Measurements from ENCODE around the gene FRMD5.
"Not testable (repeated sequence)": the region's sequence is repeated elsewhere in the genome, so short reads cannot be mapped to it uniquely, and the experiment has no call there.

FRMD5 gene

DNA sequence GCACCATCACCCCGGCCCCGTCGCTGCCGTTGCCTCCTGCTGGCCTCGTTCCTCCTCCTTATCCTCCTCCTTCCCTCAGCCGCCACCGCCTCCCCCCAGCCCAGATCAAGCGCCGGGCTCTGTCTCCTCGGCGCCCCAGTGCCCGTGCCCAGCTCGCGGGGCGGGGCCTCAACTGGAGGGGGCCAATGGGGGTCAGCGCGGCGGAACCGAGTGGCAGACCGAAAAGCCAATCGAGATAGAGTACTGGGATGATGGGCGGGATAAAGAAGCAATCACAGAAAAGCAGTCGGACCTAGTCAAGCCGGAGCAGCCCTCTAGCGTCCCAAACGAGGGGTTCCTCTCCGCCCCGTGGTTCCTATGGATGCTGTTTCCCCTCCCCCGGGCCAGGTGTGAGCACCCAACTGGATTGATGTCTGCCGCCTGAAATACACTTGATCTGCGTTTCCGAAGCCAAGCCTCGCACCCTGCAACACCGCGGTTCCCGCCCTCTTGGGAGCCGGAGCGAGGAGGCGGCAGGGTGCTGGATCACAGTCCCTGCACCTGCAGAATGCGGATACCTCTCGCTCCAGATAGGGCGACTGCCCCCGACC lies at the start of gene FRMD5:
Gene FRMD5 (minus strand): TSS at position 121 of the 590 bp plus-strand sequence.
- peak; percentile 93 for DNase-seq

DNA sequence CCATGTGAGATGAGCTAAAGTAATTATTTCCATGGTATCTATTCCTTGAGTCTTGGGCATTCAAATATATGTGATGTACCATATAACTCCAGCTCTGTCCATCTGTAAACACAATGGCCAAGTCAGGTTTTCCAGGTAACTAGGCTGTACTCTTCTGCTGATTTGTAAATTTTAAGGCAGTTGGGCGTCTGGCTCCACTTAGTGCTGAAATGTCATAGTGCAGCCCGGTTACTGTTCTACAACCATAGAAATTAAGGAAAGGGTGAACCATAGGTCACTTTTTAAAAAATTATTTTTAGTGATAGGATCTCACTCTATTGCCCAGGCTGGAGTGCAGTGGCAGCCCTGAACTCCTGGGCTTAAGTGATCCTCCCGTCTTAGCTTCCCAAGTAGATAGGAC lies 48.8 kb upstream of the FRMD5 start:
- DNase-seq: no peak

DNA sequence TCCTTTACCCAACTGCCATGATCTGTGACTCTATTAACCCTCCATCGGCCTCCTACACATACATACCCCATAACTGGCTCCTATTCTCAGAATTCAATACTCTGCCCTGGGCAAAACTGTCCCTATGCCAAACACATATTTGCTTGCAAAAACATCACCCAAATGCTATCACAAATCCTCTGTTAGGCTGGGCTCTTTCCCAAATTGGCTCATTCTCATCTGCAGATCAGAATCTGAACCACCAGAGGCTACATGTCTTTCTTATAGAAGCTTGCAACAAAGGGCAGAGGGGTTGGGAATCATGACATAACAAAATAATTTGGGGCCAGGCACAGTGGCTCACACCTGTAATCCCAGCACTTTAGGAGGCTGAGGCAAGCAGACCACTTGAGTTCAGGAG lies 48.1 kb upstream of the FRMD5 start:
- no peak for DNase-seq

DNA sequence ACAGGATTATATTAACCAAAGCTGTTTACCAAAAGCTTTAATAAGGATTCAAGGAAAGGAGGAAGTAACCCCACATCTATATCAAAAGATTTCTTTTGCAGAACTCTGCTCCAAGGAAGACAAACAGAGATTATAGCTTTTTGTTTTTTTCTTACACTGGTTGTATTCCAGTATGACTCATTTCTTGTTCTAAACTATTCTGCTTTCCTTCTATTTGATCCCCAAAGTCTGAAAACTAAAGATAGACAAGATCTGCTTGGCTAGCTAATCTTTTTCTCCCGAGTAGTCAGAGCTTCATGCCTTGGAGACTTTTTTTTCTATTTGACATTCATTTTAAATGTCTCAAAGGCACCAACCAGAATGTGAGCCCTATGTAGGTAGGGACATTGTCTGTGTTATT lies 36.8 kb upstream of the FRMD5 start:
- no peak for DNase-seq

DNA sequence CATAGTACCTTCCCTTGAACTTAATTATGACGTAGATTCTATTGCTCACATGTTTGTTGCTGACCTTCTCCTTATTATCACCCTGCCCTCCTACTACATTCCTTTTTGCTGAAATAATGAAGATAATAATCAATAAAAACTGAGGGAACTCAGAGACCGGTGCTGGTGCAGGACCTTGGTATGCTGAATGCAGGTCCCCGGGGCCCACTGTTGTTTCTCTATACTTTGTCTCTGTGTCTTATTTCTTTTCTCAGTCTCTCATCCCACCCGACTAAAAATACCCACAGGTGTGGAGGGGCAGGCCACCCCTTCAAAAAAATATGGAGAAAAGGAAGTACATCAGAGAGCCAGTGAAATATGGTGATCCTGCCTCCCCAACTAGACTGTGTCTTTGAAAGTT lies 34.2 kb upstream of the FRMD5 start:
- DNase-seq: not testable (repeated sequence)

DNA sequence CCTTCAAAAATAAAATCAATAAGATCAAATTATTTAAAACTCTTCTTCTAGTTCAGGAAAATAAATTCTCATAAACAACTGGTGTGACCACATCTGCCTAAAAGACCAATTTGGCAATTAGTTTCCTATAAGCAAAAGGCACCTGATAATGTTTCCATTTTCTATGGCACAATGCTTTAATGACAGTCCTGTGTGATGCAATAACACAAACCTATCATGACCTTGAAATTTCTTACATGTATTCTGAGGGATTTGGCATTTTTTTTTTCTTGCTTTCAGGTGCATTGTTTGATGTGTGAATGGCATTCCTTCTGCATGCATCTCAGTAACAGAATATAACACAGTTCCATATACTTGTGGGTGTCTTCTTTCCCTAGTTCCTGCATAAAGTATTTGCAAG lies 32.5 kb upstream of the FRMD5 start:
- no peak for DNase-seq

DNA sequence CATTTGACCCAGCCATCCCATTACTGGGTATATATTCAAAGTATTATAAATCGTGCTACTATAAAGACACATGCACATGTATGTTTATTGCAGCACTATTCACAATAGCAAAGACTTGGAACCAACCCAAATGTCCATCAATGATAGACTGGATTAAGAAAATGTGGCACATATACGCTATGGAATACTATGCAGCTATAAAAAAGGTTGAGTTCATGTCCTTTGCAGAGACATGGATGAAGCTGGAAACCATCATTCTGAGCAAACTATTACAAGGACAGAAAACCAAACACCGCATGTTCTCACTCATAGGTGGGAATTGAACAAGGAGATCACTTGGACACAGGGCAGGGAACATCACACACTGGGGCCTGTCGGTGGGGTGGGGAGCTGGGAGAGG lies 31.9 kb upstream of the FRMD5 start:
- DNase-seq: not testable (repeated sequence)

DNA sequence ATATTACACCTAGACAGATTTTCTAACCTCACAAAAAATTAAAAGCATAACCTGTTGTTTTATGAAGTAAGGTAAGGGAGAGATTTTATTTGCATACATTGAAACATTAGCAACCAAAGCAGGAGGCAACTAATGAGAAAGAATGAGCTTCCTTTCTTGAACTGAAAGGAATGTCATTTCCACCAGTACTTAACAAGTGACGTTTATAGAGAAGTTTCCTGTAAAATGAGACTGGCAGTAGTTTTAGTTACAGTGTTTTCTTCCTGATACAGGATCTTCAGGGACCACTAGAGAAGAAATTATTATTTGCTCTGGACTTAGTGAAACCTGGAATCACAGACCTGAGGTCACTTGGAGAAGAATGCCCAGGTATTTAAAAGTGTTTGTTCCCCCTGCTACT lies 27.4 kb upstream of the FRMD5 start:
- DNase-seq: no peak

DNA sequence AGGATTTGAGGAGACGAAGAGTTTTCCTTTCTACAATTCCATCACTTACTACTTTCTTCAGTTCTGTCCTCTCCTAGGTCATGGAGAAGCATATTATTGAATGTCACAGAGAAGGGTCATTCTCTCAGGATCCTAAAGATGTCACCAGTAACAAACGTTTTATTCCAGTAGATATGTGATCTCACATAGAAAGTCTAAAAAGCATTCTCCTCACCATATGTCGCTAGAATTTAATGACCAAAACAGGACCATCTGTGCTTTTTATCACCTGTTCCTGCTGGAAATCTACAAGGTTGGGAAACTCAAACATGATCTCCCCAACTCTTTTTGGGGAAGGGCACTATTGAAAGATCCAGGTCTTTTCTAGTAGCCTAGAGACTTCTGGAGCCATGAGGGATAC lies 24.0 kb upstream of the FRMD5 start:
- DNase-seq: no peak

DNA sequence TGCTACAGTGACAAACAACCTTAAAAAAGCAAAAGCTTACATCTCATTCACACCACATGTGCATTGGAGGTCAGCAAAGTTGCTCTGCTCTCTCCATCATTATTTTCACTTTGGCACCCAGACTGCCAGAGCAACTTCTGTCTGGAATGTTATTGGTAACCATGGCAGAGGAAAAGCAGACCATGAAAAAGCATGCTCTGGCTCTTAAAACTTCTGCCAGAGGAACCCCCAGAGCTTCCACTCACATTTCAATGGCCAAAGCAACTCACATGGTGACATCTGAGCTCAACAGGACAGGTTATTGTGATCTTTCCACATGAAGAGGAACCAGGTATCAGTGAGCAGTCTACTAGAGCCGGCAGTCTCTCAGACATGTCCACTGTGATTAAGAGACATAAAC lies 21.9 kb upstream of the FRMD5 start:
- DNase-seq: no peak

DNA sequence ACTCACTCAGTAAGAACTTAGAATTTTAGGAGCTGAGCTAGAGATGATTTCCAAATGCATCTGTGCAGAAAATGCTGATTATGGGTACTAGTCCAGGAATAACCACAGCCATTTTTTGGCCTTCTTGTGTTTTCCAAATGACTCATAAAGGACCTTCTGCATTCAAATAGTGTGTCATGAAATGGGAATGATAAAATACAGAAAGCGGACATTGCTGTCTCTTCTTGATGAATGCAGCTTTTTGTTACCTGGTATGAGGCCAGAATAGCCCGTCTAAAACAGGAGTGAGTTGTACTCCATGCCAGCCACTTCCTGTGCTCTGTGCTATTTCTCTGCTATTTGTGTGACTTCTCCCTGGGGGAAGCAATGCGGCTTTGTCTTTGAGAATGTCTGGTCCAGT lies 20.5 kb upstream of the FRMD5 start:
- peak; percentile 93 for DNase-seq

DNA sequence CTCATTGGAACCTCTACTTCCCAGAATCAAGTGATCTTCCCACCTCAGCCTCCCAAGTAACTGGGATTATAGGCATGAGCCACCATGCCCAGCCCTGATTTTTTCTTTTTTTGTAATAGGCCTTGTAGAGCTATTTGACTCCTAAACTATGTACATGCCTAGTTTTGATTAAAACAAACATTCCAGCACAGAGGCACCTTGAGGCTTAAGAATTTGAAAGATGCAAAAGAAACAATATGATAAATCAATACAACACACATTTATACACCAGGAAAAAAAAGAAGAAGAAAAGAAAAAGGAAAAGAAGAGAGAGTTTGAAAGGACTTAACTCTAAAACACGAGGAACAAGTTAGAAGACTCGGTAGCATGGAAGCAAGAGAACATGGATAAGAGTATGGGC lies 13.9 kb upstream of the FRMD5 start:
- no peak for DNase-seq

DNA sequence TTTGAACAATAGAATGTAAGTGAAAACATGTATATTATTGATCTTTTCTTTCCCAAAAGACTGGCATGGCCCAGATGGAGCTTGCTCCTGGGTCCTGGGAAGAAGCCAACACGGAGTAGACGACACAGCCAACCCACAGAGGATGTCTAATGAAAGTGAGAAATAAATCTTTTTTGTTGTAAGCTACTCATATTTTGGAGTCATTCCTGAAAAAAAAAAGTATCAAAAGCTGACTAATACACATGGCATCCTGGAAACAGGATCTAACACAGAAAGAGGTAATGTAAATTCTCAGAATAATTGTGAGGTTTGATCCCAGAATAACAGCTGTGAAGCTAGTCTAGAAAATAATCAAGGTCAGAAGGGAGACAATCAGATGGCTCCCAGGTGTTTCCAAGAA lies 12.6 kb upstream of the FRMD5 start:
- DNase-seq: peak; percentile 76

DNA sequence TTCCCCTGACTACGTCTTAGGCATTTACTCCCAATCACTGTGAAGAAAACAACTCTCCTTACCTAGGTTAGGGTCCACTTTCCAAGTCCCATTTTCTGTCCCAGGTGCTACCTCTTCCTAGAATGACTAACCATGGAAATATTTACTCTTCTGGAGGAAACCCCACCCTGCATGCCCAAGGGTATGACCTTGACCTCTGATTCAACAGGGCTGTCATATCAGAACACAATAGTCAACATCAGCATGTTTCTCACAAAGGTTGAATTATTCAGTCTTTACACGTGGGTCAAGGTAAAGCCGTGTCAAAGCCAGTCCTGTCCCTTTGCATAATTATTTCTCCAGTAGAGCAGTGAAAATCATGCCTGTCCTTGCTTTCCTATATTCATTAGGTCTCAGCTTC lies 4.3 kb upstream of the FRMD5 start:
- no peak for DNase-seq

DNA sequence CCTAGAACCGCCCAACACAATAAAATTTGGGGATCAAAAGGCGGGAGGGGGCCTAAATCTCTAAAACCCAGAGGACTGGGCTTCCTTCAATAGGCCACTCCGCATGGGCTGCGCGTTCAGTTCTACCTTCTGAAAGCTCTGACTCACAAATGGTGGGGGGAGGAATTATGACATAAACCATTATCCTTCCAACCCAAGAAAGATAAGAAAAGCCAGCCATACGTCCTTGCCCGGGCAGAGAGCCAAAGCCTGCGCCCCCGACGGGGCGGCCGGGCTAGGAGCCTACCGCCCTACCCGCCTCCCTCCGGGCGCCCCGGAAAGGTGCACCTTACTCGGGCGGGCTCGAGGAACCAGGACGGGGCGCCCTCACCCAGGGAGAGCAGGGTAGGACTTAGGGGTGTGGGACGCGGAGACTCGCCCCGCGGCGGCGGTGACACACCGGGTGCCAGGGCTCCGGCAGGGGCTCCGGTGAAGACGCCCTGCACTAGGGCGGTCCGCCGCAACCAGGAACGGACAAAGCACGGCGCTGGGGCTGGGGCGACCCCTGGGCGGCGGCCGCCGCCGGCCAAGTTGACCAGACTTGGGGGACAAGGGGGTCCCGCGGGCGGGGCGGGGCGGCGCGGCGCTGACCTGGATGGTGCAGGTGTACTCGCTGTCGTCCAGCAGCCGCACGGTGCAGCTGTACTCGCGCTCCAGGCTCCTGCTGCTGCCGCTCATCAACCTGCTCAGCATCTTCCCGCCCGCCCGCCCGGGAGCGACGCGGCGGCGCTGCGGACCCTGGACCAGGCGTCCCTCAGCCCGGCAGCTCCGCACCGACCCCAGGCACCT lies 534 bp downstream of the FRMD5 start:
- DNase-seq: peak; percentile 96

DNA sequence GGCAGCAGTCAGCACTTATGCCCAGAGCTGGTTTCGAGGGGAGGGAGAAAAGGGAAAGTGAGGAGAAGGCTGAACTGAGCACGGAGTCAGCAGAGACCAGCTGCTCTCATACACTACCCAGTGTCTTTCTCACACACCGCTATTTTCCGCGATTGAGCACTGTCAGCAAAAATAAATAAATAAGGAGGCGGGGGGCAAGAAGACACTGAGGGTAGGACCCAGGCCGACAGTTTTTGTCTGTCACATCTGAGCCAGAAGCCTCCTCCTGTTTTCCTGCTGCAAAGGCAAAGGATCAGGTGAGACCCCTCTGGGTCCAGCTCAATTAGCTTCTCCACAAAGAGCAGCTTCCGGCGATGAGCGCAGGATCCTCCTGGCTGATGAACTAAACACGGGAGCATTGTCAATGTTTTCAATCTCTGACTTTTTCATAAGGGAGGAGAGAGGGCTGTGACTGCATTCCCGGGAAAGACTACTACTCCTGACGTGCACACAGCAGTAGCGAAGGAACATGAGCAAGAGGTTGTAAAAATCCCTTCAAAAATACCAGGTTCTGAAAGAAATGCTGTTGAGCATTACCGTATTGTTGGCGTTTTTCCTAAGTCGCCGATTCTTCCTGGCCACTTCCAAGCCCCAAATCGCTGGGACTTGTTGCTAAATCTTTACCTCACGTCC lies 1.3 kb downstream of the FRMD5 start:
- peak; percentile 51 for DNase-seq

DNA sequence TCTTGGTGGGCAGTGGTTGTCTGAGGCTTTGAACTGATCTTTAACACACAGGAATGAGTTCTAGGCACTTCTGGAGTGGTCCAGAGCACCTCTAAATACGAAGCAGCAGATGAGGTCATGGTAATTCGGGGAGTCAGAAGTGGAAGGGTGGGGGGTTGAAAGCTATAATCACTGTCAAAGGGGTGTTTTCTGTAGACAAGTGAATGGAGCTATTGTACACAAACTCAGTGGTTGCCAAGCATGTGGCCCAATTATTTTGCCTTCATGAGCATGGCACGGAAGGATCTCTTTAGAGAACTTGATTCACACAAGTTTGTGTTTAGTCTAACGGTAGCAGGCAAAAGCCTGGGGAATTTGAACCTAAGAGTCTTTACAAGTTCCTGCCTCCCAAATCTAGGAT lies 6.3 kb downstream of the FRMD5 start:
- no peak for DNase-seq

DNA sequence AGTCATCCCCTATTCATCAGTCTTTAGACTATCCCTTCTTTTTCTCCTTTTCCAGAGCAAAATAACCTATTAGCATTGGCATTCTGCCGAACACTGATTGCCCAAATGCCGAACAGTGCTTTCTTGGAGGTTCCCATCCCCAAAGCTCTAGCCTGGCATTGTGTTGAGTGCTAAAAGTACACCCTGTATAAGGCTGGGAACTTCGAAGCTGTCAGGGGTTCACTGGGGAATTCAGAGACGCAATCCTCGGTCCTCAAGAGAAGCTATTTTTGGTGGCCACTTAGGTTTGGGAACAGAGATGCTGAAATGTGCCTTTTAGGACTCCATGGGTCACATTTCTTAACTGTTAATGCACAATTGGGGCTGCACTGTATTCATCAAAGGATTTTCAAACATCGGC lies 8.4 kb downstream of the FRMD5 start:
- no peak for DNase-seq

DNA sequence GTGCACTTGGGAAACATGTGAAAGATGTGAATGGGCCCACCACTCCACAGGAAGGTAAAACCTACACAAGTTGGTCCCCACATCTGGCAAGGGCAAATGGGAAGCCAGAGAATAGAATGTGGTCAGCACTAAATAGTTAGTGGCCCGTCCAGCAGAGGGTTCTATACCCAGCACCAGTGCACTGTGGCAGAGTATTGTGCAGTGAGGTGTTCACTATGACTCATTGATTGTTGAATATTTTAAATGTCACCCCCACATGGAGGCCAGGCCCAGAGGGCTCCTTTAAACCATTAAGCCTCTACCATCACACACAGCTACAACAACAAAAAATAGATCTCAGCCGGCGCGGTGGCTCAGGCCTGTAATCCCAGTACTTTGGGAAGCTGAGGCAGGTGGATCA lies 11.7 kb downstream of the FRMD5 start:
- DNase-seq: no peak

DNA sequence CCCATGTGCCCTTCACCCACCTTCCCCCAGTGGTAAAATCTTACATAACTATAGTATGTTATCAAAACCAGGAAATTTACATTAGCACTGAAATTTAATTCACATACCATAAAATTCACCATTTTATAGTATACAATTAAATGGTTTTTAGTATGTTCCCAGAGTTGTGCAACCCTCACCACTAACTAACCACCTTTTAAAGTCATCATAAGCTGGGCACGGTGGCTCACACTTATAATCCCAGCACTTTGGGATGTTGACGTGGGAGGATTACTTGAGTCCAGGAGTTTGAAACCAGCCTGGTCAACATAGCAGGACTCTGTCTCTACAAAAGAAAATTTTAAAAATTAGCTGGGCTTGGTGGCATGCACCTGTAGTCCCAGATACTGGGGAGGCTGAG lies 13.7 kb downstream of the FRMD5 start:
- DNase-seq: no peak

DNA sequence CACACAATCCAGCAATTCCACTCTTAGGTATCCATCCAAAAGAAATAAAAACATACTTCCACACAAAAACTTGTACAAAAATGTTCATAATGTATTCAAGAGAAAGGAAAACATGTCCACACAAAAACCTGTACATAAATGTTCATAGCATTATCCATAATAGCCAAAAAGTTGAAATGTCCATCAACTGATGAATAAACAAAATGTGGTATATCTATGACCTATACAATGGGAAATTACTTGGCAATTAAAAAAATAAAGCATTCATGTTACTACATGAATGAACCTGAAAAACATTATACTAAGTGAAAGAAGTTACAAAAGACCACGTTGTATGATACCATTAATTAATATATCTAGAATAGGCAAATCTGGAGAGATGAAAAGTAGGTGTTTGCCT lies 17.9 kb downstream of the FRMD5 start:
- DNase-seq: no peak

DNA sequence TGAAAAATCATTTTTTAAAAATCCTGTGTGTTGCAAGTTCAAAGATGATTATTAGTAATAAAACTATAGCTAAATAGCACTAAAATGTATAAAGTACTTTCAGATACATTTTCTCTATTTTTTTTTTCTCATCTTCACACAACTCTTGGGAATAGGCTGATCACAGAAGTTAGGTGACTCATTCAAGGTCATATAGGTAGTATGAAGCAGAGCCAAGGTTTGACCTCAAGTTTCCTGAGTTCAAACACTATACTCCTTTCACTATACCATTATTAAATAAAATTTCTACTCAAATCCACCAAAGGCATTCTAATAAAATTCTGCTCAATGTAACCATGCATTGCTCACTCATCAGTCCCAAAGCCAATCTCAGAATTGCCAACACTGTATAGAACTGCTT lies 21.3 kb downstream of the FRMD5 start:
- no peak for DNase-seq

DNA sequence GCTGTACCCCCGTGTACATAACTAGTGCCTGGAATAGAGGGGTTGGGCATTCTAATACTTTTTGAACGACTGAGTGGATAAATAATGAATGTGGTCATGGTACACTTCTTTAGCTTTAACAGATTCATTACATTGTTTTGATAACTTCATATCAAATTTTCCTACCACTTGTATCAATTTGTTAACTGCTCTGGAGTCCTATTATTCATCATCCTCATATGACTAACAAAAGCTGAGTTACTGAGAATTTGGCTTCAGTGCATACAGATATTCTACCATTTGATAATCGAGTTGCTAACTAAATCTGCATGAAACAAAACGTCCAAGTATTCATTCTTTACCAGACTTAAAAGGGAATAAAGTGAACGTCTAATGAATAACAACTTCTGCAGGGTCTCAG lies 31.7 kb downstream of the FRMD5 start:
- DNase-seq: no peak

DNA sequence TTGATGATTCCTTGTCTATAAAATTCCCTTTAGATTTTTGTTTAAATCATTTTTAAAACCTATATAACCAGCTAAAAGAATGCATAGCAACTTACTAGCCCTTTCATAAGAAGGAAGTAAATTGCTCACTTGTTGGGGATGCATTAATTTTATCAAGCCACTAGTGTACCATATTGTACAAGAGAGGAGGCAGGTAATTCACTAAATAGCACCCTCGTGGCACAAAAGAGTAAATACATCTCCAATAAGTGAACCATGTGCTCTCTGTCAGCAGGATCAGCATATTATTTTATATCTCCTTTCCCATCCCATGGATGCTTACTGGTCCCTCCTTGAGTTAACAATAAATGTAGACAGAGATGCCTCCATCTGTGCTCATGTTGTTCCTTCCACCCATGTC lies 34.3 kb downstream of the FRMD5 start:
- DNase-seq: no peak
